HAP-1 (cell line): ENCODE results near the gene ZNF879.

Source experiments
- DNase-seq, 2 experiments: peaks; one replicate each; pipeline ENCODE4 v3.0.0-alpha.2; 2016 to 2020; ENCODE audit warnings: low spot score in 2 of 2
- H3K27me3 ChIP-seq: fragments of 250-450 bp; sonication (Bioruptor Pico); 2 replicates; pipeline ENCODE4 v1.5.1; 2020; ENCODE audit warnings: low read depth, mild to moderate bottlenecking, moderate library complexity
- H3K36me3 ChIP-seq: fragments of 250-450 bp; sonication (Bioruptor Pico); replicated peaks from 2 replicates; pipeline ENCODE4 v1.5.1; 2020; ENCODE audit warnings: mild to moderate bottlenecking
- H3K4me1 ChIP-seq: fragments of 250-450 bp; sonication (Bioruptor Pico); 2 replicates; pipeline ENCODE4 v1.5.1; 2020; ENCODE audit warnings: mild to moderate bottlenecking
- H3K4me3 ChIP-seq: fragments of 250-450 bp; sonication (Bioruptor Pico); 2 replicates; pipeline ENCODE4 v1.5.1; 2020; ENCODE audit warnings: mild to moderate bottlenecking, moderate library complexity
- H3K9me3 ChIP-seq: fragments of 250-450 bp; sonication (Bioruptor Pico); 2 replicates; pipeline ENCODE4 v1.5.1; 2020; ENCODE audit warnings: mild to moderate bottlenecking, moderate library complexity
- in situ Hi-C: fragments of 300-500 bp; cut with MboI; formaldehyde crosslinking; loops from 3 replicates; pipeline ENCODE4 v1.14.3; 2020; ENCODE audit warnings: low sequenced_read_pairs, inconsistent platforms, mixed read lengths

Gene ZNF879

GRCh38 chr5:179055841-179056240 is 32.2 kb downstream of the ZNF879 start:
- H3K36me3 ChIP-seq, result no peaks in the 10 kb centered on the region
- in situ Hi-C loops, result no loop called here
- H3K4me3 ChIP-seq, result no peak overlapping the region
- no peak for DNase-seq
- H3K4me1 ChIP-seq, result no peaks in the 10 kb centered on the region
- no peaks in the 10 kb centered on the region for H3K9me3 ChIP-seq
- H3K27me3 ChIP-seq, result no peaks in the 10 kb centered on the region

GRCh38 chr5:179060116-179061008 is 36.8 kb downstream of the ZNF879 start, which contains the start of gene ZNF354C:
Gene ZNF354C (plus strand): TSS chr5:179060373. CDS start chr5:179062069, 1,696 bp downstream.
- in situ Hi-C loops, result no loop called here
- Histone ChIP-seq H3K4me3 (no peak within 1 kb of the TSS), H3K4me1 (no peaks in the 10 kb centered on the region), H3K27me3 (no peaks in the 10 kb centered on the region), H3K36me3 (no peaks in the 10 kb centered on the region), H3K9me3 (no peaks in the 10 kb centered on the region)
- no peak for DNase-seq

- H3K9me3 ChIP-seq, result no peaks in the 10 kb centered on the region
- no peaks in the 10 kb centered on the region for H3K27me3 ChIP-seq
- DNase-seq, result no peak
- H3K36me3 ChIP-seq, result no peaks in the 10 kb centered on the region
- no peak overlapping the region for H3K4me3 ChIP-seq
- H3K4me1 ChIP-seq, result no peaks in the 10 kb centered on the region
- in situ Hi-C loops, result no loop called here
These were observed 37.4 kb downstream of the ZNF879 start for GRCh38 chr5:179061025-179061424.

- H3K4me3 ChIP-seq, result no peak overlapping the region
- no peaks in the 10 kb centered on the region for H3K36me3 ChIP-seq
- no peaks in the 10 kb centered on the region; the same call in 1 of the 2 replicates for H3K9me3 ChIP-seq
- H3K27me3 ChIP-seq, result no peaks in the 10 kb centered on the region
- no peaks in the 10 kb centered on the region for H3K4me1 ChIP-seq
- in situ Hi-C loops, result no loop called here
- DNase-seq, result no peak
These were observed 42.1 kb downstream of the ZNF879 start for GRCh38 chr5:179065703-179066102.

- no peak for DNase-seq
- in situ Hi-C loops, result no loop called here
- H3K4me1 ChIP-seq, result no peaks in the 10 kb centered on the region
- no peak overlapping the region for H3K4me3 ChIP-seq
- H3K27me3 ChIP-seq, result no peaks in the 10 kb centered on the region
- H3K36me3 ChIP-seq, result no peaks in the 10 kb centered on the region
- peaks cover 10% of the 10 kb centered on the region for H3K9me3 ChIP-seq
These were observed 55.8 kb downstream of the ZNF879 start for GRCh38 chr5:179079165-179079987.

- in situ Hi-C loops, result no loop called here
- DNase-seq, result no peak
- no peaks in the 10 kb centered on the region for H3K36me3 ChIP-seq
- H3K4me1 ChIP-seq, result no peaks in the 10 kb centered on the region
- H3K9me3 ChIP-seq, result peaks cover 10% of the 10 kb centered on the region
- no peaks in the 10 kb centered on the region for H3K27me3 ChIP-seq
- no peak overlapping the region for H3K4me3 ChIP-seq
These were observed 57.1 kb downstream of the ZNF879 start for GRCh38 chr5:179080724-179081123.
